HG03442 (cell line): ENCODE results near the gene KCNMA1.

Source experiments
- ATAC-seq: cut with Tn5 transposase; IDR thresholded peaks from one replicate; pipeline ENCODE4 v1.9.1; 2021; ENCODE audit warnings: mild to moderate bottlenecking, moderate library complexity; ENCODE audit not compliant: unreplicated experiment

Gene KCNMA1

GRCh38 chr10:77173615-77174461 lies 463.8 kb downstream of the KCNMA1 start:
- ATAC-seq, result no peak

GRCh38 chr10:77172086-77172485 lies 465.5 kb downstream of the KCNMA1 start:
- no peak for ATAC-seq

GRCh38 chr10:77168861-77169260 lies 468.7 kb downstream of the KCNMA1 start:
- ATAC-seq, result no peak

- ATAC-seq, result no peak
Observed at GRCh38 chr10:77168161-77168560, 469.4 kb downstream of the KCNMA1 start.

GRCh38 chr10:77165445-77166208 lies 472.0 kb downstream of the KCNMA1 start:
- ATAC-seq, result peak; percentile 63

- no peak for ATAC-seq
Observed at GRCh38 chr10:77164616-77165311, 472.8 kb downstream of the KCNMA1 start.

GRCh38 chr10:77163670-77164348 lies 473.8 kb downstream of the KCNMA1 start:
- ATAC-seq, result no peak

GRCh38 chr10:77162697-77163096 lies 474.9 kb downstream of the KCNMA1 start:
- no peak for ATAC-seq

GRCh38 chr10:77160679-77161078 lies 476.9 kb downstream of the KCNMA1 start:
- no peak for ATAC-seq

- ATAC-seq, result no peak
Observed at GRCh38 chr10:77159538-77160110, 478.0 kb downstream of the KCNMA1 start.

GRCh38 chr10:77158666-77159065 lies 478.9 kb downstream of the KCNMA1 start:
- no peak for ATAC-seq

GRCh38 chr10:77157248-77158019 lies 480.2 kb downstream of the KCNMA1 start:
- ATAC-seq, result no peak

- no peak for ATAC-seq
Observed at GRCh38 chr10:77156406-77156879, 481.2 kb downstream of the KCNMA1 start.

- no peak for ATAC-seq
Observed at GRCh38 chr10:77152256-77152655, 485.4 kb downstream of the KCNMA1 start.

- ATAC-seq, result no peak
Observed at GRCh38 chr10:77151408-77151807, 486.2 kb downstream of the KCNMA1 start.

GRCh38 chr10:77149706-77150105 lies 487.9 kb downstream of the KCNMA1 start:
- no peak for ATAC-seq

- ATAC-seq, result no peak
Observed at GRCh38 chr10:77149001-77149400, 488.6 kb downstream of the KCNMA1 start.

GRCh38 chr10:77147871-77148270 lies 489.7 kb downstream of the KCNMA1 start:
- ATAC-seq, result no peak

GRCh38 chr10:77146712-77147336 lies 490.8 kb downstream of the KCNMA1 start:
- no peak for ATAC-seq
